BJ (cell line): ENCODE measurements around the gene SLC9A1. TPM values are rescaled to one million over a fixed set of nuclear protein-coding genes. Genes with fewer than 3 reads are reported as not detected.

Experiments used
- CTCF ChIA-PET: fragments of 350-600 bp; formaldehyde crosslinking; extraction: SDS; loops from one replicate; lab custom pipeline; 2021; ENCODE audit warnings: antibody characterized with exemption, inconsistent platforms; lab: Yijun Ruan, JAX
- POLR2A ChIA-PET: fragments of 300-600 bp; sonication (Branson Sonifier 250); formaldehyde crosslinking; extraction: SDS; loops from one replicate; lab custom pipeline; 2021; ENCODE audit warnings: antibody characterized with exemption; lab: Charles Lee
- DNase-seq: peaks from one replicate; pipeline ENCODE4 v3.0.0-alpha.2; 2011; ENCODE audit warnings: low read depth
- H3K27me3 ChIP-seq: 2 replicates; pipeline ENCODE4 v1.6.0; 2011; ENCODE audit warnings: low read length; ENCODE audit not compliant: control insufficient read depth, insufficient read depth
- H3K36me3 ChIP-seq: 2 replicates; pipeline ENCODE4 v1.5.1; 2011; ENCODE audit warnings: low read length; ENCODE audit not compliant: control insufficient read depth, insufficient read depth
- H3K4me3 ChIP-seq: 2 replicates; pipeline ENCODE4 v1.5.1; 2011; ENCODE audit warnings: low read depth, mild to moderate bottlenecking, control low read depth, low read length
- CTCF ChIP-seq: IDR thresholded peaks from 2 replicates; pipeline ENCODE4 v1.5.1; 2011; ENCODE audit warnings: low read depth, mild to moderate bottlenecking, control low read depth, inconsistent platforms, low read length, moderate library complexity; ENCODE audit not compliant: insufficient read depth
- polyA plus RNA-seq: library from polyadenylated mRNA; depleted of rRNA; stranded (reverse); fragments of >200 nt; gene quantifications from 2 replicates; pipeline ENCODE4 v1.2.3, GENCODE V29; 2011

Gene SLC9A1
- polyA plus RNA-seq, 1 experiment, result 18.9 TPM

DNA sequence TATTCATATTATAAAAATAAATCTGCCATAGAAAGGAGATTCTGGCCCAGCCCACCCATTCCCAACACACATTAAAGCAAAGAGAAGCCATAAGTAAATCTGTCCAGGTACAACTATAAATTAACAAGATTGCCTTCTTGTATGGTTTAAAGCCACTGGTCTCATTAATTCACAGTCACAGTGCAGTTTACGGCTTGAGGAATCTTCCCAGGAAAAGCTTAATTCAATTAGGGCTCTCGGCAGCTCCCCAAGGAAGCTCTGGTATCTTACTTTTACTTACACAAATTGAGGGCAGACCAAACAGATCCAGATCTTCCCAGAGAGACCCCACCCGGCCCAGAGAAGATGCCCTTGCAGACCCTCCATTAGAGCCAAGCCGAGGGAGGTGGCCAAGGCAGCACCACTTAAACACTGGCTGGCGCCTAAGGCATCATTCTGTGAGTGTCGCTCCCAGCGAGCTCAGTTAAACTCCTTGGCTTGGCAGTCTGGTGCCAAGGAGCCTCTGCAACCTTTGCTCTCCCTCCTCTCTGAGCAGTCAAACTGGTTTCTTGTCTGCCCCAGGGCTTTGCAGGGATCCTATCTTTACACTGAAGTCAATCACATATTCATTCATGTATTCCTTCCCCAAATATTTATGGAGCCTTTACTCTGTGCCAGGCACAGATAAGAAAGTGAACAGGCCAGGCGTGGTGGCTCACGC, 10.7 kb downstream of the SLC9A1 start:
- ChIA-PET POLR2A (no interaction called here), CTCF (interaction anchor here (0.6 to 7.3 kb wide), 8 partner anchors 11 to 119 kb away, joined by 3 to 38 read pairs (median 3); partner anchors contain the start of gene SLC9A1)
- no peaks in the 10 kb centered on the region; the same call in 1 of the 2 replicates for H3K36me3 ChIP-seq
- H3K4me3 ChIP-seq, result no peak overlapping the region
- DNase-seq, result no peak
- TF ChIP-seq CTCF, result no peak
- no peaks in the 10 kb centered on the region for H3K27me3 ChIP-seq

DNA sequence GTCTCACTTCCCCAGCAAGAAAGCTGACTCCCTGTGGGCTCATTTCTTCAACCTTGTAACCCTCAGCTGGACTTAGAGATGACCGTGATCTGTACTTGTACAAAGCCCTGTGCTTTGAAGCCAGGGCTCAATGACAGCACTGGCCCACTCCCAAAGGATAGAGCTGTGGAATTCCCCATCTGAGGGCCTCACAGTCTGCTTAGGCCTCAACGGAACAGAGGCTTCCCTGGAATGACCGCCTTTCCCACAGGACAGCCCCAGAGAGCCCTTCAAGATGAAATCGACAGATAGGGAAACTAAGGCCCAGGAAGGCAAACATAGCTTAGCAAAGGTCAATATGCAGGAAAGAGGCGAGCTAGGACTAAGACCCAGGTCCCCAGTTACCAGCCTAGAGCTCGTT, 11.5 kb downstream of the SLC9A1 start:
- H3K36me3 ChIP-seq, result no peaks in the 10 kb centered on the region; the same call in 1 of the 2 replicates
- no peaks in the 10 kb centered on the region for H3K27me3 ChIP-seq
- ChIA-PET POLR2A (no interaction called here), CTCF (interaction anchor here (0.6 to 7.3 kb wide), 8 partner anchors 12 to 120 kb away, joined by 3 to 38 read pairs (median 5); partner anchors contain the start of gene SLC9A1)
- TF ChIP-seq CTCF, result no peak
- DNase-seq, result no peak
- no peak overlapping the region for H3K4me3 ChIP-seq

- CTCF ChIA-PET, result interaction anchor here (0.8 to 7.3 kb wide), 5 partner anchors 12 to 55 kb away, joined by 3 to 38 read pairs (median 7); partner anchors contain the start of gene SLC9A1
These were observed 12.5 kb downstream of the SLC9A1 start for GRCh38 chr1:27142464-27142863.

DNA sequence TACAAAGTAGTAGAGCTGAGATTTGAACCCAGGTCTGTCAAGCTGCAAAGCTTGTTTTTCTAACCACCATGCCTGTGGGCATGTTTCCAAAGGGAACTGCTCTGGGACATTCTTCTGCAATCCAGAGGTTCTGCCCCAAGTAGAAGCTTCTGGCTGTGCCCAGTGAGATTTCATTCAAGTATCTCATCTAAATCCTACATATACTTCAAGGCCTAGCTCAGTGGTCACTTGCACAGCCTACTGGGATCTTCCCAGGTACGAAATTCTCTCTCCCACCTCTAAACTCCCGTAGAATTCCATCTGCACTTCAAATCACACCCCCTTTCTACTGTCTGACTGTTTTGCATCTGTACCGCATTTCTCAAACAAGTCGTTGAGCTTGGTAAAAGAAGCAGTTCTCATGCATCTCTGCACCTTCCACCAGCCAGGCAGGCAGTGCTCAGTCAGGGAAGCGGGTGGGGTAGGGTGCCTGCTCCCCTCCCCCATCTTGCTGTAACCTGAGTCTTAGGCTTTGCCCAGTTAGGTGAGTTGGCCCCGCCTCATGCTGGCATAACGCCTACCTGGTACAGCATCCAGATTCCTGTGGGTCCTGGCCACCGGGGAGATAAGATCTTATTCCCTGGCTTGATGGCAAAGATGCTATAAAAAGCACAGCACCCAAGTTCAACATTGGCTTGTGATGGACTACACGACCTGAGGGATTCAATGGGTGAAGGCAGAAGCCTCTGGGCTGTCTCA, 13.5 kb downstream of the SLC9A1 start:
- Histone ChIP-seq H3K4me3 (no peak overlapping the region), H3K36me3 (peaks cover 1% of the 10 kb centered on the region; the same call in 1 of the 2 replicates), H3K27me3 (no peaks in the 10 kb centered on the region)
- no peak for DNase-seq
- CTCF ChIA-PET, result interaction anchor here (1.3 to 7.3 kb wide), 6 partner anchors 12 to 155 kb away, joined by 4 to 38 read pairs (median 6); partner anchors contain the start of gene SLC9A1
- no peak for TF ChIP-seq CTCF
- POLR2A ChIA-PET, result no interaction called here

More at GRCh38 chr1:27142464-27142863, 12.5 kb downstream of the SLC9A1 start:
- H3K4me3 ChIP-seq, result no peak overlapping the region
- H3K36me3 ChIP-seq, result peaks cover 1% of the 10 kb centered on the region; the same call in 1 of the 2 replicates
- no peak for TF ChIP-seq CTCF
- POLR2A ChIA-PET, result no interaction called here
- no peaks in the 10 kb centered on the region for H3K27me3 ChIP-seq
- DNase-seq, result no peak

DNA sequence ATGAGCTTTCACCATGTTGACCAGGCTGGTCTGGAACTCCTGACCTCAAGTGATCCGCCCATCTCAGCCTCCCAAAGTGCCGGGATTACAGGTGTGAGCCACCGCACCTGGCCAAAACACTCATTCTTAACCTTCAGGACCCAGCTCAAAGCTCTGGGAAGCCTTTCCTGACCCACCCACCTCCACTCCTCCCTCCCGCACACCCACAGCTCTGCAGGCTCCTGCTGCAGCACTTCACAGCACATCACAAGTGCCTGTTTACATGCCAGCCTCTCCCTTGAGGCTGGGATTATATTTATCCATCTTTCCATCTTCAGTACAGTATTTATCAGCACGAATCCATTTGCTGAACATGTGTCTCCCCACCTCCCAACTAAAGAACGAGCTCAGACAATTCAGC, 14.9 kb downstream of the SLC9A1 start:
- DNase-seq, result no peak
- Histone ChIP-seq H3K27me3 (no peaks in the 10 kb centered on the region), H3K4me3 (no peak overlapping the region), H3K36me3 (peaks cover 1% of the 10 kb centered on the region; the same call in 1 of the 2 replicates)
- no peak for TF ChIP-seq CTCF
- ChIA-PET POLR2A (no interaction called here), CTCF (interaction anchor here (1.3 to 7.3 kb wide), 6 partner anchors 13 to 156 kb away, joined by 3 to 38 read pairs (median 5); partner anchors contain the start of gene SLC9A1)
